ENCODE measurements around the gene RNF114.
"Not testable (repeated sequence)": the region's sequence is repeated elsewhere in the genome, so short reads cannot be mapped to it uniquely, and the experiment has no call there.

The RNF114 gene, protein sequence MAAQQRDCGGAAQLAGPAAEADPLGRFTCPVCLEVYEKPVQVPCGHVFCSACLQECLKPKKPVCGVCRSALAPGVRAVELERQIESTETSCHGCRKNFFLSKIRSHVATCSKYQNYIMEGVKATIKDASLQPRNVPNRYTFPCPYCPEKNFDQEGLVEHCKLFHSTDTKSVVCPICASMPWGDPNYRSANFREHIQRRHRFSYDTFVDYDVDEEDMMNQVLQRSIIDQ

DNA sequence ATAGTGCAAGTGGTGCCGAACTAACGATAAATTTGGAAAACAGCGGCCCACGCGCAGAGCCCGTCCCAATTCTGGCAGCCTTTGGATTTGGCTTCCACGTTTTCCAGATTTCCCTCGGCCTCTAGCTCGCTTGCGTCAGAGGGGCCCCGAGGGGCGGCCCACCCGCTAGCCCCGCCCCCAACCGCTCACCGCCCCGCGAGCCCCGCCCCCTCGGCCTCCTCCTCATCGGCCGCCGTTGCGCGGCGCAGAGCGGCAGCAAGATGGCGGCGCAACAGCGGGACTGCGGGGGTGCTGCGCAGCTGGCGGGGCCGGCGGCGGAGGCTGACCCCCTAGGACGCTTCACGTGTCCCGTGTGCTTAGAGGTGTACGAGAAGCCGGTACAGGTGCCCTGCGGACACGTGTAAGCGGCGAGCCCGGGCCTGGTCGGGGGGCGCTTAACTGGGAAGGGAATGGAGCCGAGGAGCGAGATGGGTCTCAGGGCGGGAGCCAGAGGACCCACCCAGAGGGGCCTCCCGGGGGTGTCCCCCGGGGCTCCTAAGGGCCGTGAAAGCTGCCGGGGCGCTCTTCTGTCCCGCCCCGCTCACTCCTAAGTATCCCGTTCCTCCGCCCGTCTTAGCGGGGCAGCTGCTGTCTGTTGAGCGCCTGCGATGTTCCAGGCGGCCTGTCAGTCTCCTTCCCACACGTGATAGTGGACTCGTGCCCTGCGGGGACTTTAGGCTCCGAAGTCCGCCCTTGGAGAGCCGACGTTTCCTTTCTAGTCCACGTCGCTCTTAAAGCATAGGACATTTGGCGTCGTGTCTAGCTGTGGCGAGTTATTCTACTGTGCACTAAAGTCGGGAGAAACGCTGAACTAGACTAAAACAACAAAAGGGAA, at the start of gene RNF114:
Gene RNF114 (plus strand): TSS at position 245 of the 874 bp plus-strand sequence. CDS start 16 bp downstream, at position 261.
- peak; percentile 81 for DNase-seq (ENCODE audit: low read depth, low spot score)

DNA sequence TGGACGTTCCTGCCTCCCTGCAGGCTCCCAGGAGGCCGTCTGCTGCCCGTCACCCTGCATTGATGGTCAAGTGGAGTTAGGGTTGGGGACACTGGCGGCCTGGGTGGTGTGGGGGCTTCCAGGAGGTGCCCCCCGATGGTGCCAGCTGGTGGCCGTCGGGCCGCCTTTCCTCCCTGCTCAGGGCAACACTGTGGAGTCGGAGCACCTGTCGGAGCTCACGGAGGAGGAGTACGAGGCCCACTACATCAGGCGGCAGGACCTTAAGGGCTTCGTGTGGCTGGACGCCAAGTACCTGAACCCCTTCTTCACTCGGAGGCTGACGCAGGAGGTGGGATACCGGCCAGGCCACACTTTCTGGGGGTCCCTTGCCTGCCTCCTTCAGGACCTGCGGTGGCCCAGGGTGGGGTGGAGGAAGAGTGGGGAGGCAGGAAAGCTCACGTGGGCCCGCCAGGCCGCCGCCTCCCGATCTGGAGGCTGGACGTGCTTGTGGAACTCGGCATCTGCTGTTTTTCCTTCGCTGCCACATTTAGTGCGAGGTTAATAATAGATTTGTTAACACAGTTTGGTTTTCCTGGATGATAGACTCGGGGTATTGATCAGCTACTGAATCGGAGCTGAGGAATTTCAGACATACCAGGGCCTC, 49.5 kb upstream of the RNF114 start:
- DNase-seq (ENCODE audit: low read depth, low spot score) = no peak

DNA sequence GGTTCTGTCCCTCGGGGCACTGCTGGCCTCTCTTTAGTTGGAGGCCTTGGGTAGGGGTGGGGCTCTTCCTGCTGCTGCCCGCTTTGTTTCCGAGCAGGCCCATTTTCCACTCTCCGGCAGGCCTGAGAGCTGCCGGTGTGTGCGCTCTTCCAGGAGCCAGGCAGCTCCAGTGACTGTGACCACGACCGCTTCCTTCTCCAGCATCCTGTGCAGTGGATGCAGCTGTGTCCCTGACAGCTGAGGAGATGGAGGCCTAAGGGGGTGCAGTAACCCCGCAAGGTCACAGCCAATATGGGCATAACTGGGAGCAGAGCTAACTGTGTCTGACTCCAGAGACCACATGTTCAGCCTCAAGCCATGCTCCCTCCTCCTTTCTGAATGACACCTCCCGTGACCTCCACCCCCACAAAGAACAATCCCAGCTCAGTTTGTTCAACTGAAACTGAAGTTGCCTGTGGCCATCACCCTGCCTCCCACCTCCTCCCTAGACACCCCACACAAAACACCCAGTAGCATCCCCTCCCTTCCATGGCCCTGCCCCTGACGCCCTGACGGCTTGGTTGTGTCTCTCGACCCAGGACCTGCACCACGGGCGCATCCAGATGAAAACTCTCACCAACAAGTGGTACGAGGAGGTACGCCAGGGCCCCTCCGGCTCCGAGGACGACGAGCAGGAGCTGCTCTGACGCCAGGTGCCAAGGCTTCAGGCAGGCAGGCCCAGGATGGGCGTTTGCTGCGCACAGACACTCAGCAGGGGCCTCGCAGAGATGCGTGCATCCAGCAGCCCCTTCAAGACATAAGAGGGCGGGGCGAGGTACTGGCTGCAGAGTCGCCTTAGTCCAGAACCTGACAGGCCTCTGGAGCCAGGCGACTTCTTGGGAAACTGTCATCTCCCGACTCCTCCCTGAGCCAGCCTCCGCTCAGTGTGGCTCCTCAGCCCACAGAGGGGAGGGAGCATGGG, 48.7 kb upstream of the RNF114 start:
- no peak for DNase-seq (ENCODE audit: low read depth, low spot score)

DNA sequence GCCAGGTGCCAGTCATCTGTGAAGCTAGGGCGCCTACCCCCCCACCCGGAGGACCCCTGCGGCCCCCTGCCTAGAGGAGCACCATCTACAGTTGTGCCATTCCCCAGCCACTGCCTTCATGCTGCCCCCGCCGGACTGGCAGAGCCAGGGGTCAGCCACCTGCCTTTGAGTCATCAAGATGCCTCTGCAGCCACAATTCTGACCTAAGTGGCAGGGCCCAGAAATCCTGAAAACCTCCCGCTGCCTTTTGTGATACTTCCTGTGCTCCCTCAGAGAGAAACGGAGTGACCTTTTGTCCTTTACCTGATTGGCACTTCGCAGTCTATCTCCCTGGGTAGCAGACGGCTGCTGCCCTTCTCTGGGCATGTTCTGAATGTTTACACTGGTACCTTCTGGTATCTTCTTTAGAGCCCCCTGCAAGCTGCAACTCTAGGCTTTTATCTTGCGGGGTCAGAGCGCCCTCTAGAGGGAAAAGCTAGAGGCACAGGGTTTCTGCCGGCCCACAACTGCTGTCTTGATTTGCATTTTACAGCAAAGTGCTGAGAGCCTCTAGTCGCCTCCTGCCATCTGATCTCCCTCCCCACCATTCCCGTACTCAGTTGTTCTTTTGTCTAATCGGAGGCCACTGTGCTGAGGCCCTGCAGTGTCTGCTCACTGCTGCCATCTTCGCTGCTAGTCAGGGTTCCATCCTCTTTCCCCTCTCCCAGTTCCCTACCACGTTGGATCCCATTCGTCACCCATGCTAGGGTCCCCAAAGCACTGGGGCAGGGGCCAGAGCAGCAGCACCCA, 47.8 kb upstream of the RNF114 start:
- DNase-seq (ENCODE audit: low read depth, low spot score) = peak; percentile 31

DNA sequence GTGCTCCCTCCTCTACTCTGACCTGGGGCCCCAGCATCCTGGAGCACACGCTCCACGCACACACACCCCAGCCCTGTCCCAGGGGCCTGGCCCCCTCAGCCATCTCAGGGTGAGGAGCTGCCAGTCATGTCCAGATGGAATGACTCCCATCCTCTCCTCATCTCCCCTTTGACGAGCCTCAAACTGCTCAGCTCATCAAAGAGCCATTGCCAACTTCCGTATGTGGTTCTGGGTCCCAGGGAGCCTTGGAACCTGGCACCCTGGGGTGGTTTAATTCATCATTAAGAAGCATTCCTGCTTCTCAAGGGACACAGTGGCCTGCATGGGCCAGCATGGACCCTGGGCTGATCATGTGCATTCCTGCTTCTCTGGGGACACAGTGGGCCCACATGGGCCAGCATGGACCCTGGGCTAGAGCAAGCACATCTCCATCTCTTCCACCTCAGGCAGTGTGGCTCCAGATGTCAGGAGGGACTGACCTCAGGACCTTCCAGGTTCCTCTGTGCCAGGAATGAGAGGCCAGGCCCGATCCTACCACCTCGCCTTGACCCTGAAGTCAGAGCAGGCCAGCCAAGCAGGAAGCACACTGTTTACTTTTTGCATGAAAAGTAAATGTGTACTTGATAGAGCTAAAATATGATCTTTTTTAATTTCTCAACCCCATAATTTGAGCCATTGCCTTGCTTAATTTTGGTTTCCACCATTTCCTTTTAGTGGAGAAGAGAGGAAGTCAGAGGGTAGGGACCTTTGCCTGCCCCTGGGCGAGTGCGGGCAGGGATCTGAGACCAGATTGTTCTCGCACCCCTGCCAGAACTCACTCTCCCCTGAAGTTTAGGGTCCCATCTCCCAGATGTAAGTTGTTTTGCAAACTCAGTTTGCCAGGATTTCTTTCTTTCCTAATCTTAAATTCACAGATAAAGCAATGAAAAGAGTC, 46.9 kb upstream of the RNF114 start:
- no peak for DNase-seq (ENCODE audit: low read depth, low spot score)

GRCh38 chr20:49889935-49890333, 46.3 kb upstream of the RNF114 start:
- DNase-seq (ENCODE audit: low read depth, low spot score) = no peak

GRCh38 chr20:49890471-49891361, 45.5 kb upstream of the RNF114 start:
- no peak for DNase-seq (ENCODE audit: low read depth, low spot score)

DNA sequence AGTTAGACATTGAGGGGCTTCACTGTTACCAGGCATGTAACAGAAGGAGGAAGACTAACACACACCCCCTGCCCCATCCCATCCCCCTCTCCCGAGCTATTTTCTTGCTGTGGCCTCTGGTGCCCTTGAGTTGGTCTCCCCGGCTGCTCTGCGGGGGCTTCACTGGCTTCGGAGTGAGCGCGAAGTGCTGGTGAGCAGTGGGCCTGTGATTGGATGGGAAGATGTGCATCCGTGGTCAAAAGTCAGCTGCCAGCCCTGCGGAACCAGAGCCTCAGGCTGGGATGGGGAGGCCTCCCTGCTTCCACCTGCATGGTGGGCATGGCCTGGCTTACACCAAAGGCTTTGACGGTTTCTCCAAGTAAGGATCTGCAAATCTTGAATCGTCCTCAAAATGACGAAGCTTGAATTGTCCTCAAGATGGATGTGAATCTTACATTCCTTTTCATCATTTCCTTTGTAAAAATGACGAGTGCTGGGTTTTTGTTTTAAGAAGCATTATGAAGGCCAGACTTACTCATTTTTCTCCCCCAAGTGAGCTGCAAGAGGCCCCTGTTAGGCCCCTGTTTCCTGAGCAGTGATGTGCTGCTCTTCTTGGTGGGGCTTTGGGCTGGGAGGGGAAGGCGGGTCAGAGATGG, 44.6 kb upstream of the RNF114 start:
- DNase-seq (ENCODE audit: low read depth, low spot score) = no peak

DNA sequence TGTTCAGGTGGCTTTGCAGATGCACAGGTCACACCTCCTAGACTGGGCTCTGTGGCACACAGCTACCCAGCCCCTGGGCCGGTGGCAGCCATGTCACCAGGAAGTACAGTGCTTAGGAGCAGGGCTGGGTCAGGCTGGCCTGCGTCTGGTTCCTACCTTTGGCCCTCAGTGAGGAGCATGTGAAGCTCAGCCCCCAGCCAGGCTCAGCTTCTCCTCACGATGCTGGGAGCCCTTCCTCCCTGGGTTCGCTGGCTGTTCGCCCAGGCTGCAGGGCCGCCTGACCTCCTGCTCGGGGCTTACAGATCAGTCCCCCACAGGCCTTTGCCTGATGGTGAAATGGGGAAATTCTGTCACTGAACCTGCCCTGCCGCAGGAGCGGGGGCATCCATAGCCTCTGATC, 43.9 kb upstream of the RNF114 start:
- DNase-seq (ENCODE audit: low read depth, low spot score) = no peak

DNA sequence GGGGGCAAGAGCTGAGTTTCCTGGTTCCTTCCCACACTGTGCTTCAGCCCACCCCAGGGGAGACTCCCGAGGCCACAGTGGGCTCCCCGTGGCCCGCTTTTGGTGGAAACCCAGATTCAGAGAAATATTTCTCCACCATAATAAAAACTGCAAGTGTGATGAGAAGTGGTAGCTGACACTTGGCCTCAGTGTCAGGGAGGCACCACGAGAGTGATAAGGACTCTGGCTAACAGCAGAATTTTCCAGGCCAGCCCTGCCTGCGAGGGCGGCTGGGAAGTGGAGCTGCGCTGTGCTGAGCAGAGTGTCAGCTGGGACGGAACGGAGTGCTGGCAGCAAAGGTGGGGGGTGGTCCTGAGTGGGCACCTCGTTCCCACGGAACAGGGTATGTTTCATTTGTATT, 43.4 kb upstream of the RNF114 start:
- DNase-seq (ENCODE audit: low read depth, low spot score) = no peak

GRCh38 chr20:49893242-49894072, 42.7 kb upstream of the RNF114 start:
- no peak for DNase-seq (ENCODE audit: low read depth, low spot score)

GRCh38 chr20:49894073-49894470, 42.1 kb upstream of the RNF114 start:
- no peak for DNase-seq (ENCODE audit: low read depth, low spot score)

GRCh38 chr20:49895474-49896093, 40.6 kb upstream of the RNF114 start:
- DNase-seq (ENCODE audit: low read depth, low spot score) = not testable (repeated sequence)

GRCh38 chr20:49896204-49896603, 40.0 kb upstream of the RNF114 start:
- no peak for DNase-seq (ENCODE audit: low read depth, low spot score)

- no peak for DNase-seq (ENCODE audit: low read depth, low spot score)
Observed at GRCh38 chr20:49899541-49900383, 36.4 kb upstream of the RNF114 start.

GRCh38 chr20:49901588-49901987, 34.6 kb upstream of the RNF114 start:
- DNase-seq (ENCODE audit: low read depth, low spot score) = no peak
